HG03439 (cell line): ENCODE measurements around the gene AP1S3.
"Not testable (repeated sequence)": the region's sequence is repeated elsewhere in the genome, so short reads cannot be mapped to it uniquely, and the experiment has no call there.

ENCODE experiments used
- ATAC-seq: cut with Tn5 transposase; IDR thresholded peaks from one replicate; pipeline ENCODE4 v1.9.1; 2021; ENCODE audit warnings: mild to moderate bottlenecking, moderate library complexity; ENCODE audit not compliant: unreplicated experiment

The AP1S3 gene

DNA sequence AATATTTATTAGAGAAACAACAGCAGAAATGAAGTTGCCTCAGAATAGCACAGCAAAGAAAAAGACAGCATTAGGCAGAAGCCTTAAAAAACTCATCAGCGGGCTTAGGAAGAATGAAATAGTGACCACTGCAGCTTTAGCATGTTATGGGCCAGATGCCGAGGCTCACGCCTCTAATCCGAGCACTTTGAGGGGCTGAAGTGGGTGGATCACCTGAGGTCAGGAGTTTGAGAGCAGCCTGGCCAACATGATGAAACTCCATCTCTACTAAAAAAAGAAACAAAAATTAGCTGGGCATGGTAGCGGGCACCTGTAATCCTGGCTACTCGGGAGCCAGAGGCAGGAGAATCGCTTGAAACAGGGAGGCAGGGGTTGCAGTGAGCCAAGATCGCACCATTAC lies 32.4 kb downstream of the AP1S3 start:
- no peak for ATAC-seq

DNA sequence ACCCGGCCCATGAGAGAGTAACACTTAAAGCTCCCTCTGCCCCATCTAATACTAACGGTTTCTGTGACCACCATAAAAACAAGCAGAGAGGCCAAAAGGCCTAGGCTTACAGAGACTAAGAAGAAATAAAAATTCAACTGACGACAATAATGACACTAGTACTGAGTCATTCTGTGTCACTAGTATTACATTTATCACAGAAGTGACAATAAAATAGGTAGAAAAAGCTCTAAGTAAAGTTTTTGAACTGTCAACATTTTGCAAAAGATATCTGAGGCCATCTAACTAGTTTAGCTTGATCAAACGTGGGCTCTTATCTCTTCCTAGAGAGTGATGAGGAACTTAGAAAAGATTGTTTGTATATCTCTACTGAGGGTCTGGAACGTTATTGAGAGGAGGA lies 35.6 kb downstream of the AP1S3 start:
- ATAC-seq = no peak

- no peak for ATAC-seq
Observed at GRCh38 chr2:223800908-223801307, 36.5 kb downstream of the AP1S3 start.

- peak; percentile 99 for ATAC-seq
Observed at GRCh38 chr2:223797811-223798721, 39.3 kb downstream of the AP1S3 start.

DNA sequence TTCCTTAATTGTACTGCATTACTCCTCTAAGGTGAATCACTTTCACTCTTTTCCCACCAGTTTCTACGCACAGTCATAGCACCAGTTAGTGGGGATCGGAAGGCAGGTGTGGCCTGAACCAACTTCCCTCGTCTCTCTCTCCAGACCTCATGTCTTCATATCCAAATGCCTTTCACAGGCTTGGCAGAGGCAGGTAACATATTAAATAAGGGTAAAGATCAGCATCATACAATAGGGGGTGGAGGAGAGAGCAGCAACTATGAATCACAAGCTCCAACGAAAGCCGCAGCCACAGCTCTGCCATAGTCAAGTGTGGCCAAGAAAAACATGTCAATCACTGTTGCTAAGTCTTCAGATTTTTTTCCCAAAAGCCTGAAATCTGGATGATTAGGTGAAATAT lies 40.3 kb downstream of the AP1S3 start:
- no peak for ATAC-seq

DNA sequence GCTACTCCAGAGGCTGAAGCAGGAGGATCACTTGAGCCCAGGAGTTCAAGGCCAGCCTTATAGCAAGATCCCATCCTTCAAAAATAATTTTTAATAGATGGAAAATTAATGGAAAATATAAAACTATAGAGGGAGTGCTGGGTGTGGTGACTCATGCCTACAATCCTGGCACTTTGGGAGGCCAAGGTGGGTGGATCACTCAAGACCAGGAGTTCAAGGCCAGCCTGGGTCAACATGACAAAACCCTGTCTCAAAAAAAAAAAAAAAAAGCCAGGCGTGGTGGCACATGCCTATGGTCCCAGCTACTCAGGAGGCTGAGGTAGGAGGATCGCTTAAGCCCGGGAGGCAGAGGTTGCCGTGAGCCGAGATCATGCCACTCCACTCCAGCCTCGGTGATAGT lies 48.0 kb downstream of the AP1S3 start:
- ATAC-seq = no peak

DNA sequence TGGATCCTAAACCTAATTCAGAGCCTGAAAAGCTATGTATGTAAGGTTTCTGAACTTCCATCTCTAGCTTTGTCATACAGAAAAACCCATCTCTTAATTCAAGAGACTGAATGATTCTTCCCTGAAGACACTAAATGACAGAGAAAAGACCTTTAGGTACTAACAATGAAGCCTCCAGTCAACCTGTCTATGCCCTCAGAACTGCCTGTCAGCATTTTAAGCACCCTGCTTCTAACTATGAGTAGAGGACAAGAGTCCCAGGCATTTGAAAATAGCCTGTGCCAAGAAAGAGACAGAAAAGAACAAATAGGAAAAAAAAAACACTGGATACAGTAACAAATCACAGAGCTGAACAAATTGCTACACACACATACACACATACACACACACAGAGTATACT lies 48.6 kb downstream of the AP1S3 start:
- no peak for ATAC-seq

DNA sequence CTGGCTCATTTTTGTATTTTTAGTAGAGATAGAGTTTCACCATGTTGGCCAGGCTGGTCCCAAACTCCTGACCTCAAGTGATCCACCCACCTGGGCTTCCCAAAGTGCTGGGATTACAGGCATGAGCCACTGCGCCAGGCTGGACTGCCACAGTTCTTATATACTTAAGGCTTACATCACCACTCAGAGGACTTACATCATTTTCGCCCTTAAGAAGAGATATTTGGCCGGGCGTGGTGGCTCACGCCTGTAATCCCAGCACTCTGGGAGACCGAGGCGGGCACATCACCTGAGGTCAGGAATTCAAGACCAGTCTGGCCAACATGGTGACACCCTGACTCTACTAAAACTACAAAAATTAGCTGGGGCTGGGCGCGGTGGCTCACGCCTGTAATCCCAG lies 49.3 kb downstream of the AP1S3 start:
- not testable (repeated sequence) for ATAC-seq

DNA sequence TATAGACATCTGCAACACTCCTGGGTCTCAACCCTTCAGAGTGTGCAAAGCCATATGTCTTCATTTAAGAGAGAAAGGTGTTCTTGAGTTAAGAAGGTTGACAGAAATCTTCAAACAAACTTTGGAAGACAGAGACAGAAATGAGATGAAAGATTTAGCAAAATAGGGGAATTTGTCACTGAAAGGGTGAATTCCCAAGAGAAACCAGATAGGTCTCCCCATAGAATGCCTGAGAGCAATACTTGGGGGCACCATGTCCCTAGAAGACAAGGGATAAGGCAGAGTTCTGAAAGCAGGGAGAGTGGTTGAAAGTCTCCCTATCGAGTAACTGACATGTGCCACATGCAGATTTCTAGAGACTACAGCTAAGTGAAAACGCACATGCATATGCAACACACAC lies 50.0 kb downstream of the AP1S3 start:
- ATAC-seq = no peak

DNA sequence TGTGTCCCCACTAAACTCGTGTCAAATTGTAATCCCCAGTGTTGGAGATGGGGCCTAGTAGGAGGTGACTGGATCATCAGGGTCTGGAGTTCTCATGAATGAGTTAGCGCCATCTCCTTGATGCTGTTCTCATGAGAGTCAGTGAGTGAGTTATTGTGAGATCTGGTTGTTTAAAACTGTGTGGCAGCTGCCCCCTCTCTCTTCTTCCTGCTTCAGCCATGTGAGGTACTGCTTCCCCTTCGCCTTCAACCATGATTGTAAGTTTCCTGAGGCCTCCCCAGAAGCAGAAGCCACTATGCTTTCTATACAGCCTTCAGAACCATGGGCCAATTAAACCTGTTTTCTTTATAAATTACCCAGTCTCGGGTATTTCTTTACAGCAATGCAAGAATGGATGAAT lies 50.4 kb downstream of the AP1S3 start:
- ATAC-seq = no peak

DNA sequence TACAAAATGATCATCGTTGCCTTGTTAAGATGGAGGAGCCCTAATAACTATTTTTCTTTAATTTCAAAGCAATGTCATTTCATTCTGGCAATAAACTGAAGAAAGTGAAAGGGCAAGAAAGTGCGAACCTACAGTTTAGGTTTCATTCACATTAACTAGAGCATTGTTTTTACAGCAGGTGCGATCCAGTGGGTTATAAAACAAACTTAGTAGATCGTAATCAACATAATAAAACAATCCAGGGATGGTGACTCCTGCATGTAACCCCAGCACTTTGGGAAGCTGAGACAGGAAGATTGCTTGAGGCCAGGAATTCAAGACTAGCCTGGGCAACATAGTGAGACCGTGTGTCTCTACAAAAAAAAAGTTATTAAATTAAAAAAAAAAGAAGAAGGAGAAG lies 51.1 kb downstream of the AP1S3 start:
- no peak for ATAC-seq

DNA sequence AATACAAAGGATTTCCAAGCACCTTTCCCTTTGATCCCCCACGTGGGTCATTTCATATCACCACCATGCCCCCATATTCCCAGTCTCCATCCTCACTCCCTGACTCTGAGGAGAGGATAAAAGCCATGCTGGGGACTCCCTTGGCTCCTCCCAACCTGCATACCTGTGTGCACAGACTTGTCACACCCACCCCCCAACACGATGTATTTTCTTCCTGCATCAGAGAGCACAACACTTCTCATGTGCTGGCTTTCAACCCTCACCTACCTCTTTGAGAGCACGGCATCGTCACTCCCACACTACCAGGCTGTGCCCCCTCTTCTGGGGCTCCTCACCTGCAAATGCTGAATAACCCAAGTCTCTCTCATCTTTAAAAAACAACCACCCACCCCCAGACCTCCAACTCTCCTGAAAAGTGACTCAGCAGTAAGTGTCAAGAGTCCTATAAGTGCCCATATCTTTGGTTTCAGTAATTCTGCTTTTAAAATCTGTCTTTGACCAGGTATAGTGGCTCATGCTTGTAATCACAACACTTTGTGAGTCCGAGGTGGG lies 53.1 kb downstream of the AP1S3 start:
- no peak for ATAC-seq

DNA sequence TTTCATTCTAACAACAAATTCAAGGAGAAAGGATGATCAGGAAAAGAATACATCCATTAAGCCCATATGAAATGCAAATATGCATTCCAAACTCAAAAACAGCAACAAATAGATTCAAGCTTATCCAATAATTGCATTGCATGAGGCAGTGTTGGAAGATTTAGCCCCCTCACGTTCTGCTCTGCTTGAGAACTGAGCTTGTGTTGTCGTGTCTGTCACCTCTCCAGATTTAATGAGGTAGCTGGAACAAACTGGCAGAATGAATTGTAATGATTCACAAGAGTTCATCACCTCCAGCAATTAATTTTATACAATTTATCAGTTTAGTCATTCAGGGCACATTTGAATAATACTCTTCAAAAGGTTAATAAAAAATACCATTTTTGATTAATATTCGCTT lies 54.8 kb downstream of the AP1S3 start:
- ATAC-seq = no peak

- no peak for ATAC-seq
Observed at GRCh38 chr2:223781560-223781959, 55.8 kb downstream of the AP1S3 start.

GRCh38 chr2:223779877-223780276 lies 57.5 kb downstream of the AP1S3 start:
- peak; percentile 84 for ATAC-seq

DNA sequence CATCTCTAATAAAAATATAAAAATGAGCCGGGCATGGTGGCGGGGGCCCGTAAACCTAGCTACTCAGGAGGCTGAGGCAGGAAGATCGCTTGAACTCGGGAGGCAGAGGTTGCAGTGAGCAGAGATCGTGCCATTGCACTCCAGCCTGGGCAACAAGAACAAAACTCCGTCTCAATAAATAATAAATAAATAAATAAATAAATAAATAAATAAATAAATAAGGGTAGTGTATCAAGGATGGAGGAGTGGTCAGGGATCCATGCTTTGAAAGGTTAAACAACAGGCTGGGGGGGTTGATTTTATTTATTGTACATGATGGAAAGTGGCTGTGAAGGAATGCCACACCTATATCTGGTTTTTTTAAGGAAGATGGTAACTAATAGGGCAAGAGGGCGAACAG lies 63.2 kb downstream of the AP1S3 start:
- no peak for ATAC-seq

DNA sequence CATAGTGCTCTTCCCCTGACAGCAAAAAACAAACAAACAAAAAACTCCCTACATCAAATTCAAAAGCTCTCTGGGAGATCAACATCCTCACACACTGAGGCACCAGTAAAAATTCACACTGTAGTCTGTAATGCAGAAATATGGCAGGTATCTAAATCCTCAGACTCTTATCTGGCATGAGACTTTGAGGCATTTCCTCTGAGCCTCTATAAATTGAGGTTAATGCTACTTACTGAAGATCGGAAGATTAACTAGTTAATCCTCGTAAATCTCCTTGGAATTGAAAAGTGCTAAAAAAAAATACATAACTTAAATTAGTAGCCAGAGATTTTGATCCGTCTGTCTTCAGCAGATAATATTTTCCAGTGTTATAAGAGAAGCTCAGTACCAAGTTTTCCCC lies 65.0 kb downstream of the AP1S3 start:
- no peak for ATAC-seq

GRCh38 chr2:223771475-223771874 lies 65.9 kb downstream of the AP1S3 start:
- ATAC-seq = no peak

GRCh38 chr2:223768179-223768578 lies 69.2 kb downstream of the AP1S3 start:
- ATAC-seq = no peak

DNA sequence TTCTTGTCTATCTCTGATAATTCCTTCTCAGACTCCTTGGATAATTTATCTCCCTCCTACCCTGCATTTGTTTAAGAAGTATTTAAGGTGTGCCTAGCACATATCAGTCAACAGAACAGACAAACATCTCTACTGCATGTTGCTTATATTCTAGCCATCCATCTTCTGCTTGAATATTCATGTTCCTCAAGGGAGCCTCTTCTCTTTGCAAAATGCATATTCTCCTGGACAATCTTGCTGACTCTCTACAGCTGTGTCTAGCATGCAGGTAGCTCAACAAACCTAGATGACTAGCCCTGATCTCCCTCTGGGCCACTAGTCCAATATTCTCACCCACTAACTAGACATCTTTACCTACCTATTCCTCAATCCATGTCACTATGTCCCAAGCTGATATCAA lies 70.0 kb downstream of the AP1S3 start:
- ATAC-seq = no peak

- ATAC-seq = no peak
Observed at GRCh38 chr2:223765221-223765785, 72.1 kb downstream of the AP1S3 start.

- no peak for ATAC-seq
Observed at GRCh38 chr2:223764796-223765195, 72.6 kb downstream of the AP1S3 start.
